Erythroblast (primary cell): ENCODE measurements around the gene UBA52.

ENCODE experiments used
- DNase-seq, 2 experiments: peaks; one replicate each; lab custom pipeline; 2025; lab: John Stamatoyannopoulos, UW
- GATA1 ChIP-seq: IDR thresholded peaks from 2 replicates; pipeline ENCODE4 v1.6.1; 2011; ENCODE audit warnings: low read depth, mild to moderate bottlenecking, control low read depth, low read length, moderate library complexity
- POLR2A ChIP-seq: IDR thresholded peaks from 2 replicates; pipeline ENCODE4 v1.6.1; 2011; ENCODE audit warnings: mild to moderate bottlenecking, low read length

UBA52 gene

DNA sequence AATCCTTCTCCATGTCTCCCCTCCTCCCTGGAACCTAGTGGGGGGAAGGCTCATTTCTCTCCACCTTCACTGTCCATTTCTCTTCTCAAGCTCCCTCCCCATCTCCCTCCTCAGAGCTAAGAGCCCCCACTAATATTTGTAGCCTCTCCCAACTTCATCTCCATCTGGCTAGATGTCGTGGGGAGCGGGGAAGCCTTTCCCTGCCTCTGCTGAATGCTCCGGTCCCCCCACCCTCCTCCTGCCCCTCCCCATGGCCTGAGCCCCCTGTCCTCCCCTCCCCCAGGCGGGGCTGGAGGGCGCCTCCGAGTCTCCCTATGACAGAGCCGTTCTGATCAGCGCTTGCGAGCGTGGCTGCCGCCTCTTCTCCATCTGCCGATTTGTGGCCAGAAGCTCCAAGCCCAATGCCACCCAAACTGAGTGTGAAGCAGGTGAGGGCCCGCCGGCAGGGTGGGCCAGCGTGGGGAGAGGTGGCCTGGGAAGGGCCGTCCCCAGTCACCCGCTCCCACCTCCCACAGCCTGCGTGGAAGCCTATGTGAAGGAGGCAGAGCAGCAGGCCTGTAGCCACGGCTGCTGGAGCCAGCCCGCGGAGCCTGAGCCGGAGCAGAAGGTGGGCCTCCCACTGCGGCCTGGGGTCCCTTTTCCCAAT is 42.1 kb downstream of the UBA52 start:
- TF ChIP-seq POLR2A (no peak), GATA1 (no peak)
- no peak for DNase-seq

DNA sequence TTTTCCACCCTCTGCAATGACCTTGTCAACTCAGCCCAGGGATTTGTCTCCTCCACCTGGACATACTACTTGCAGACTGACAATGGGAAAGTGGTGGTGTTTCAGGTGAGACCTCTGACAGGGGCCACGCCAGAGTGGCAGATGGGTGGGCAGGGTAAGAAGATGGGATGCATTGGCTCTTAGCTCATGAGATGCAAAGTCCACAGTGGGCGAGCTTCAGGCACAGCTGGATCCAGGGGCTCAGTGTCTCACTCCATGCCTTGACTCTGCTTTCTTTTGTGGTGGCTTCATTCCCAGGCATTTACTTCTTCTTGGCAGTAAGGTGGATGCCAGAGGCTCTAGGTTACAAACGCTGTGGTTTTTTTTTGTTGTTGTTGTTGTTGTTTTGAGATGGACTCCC is 44.4 kb downstream of the UBA52 start:
- no peak for DNase-seq
- TF ChIP-seq GATA1, result no peak
- TF ChIP-seq POLR2A, result no peak

DNA sequence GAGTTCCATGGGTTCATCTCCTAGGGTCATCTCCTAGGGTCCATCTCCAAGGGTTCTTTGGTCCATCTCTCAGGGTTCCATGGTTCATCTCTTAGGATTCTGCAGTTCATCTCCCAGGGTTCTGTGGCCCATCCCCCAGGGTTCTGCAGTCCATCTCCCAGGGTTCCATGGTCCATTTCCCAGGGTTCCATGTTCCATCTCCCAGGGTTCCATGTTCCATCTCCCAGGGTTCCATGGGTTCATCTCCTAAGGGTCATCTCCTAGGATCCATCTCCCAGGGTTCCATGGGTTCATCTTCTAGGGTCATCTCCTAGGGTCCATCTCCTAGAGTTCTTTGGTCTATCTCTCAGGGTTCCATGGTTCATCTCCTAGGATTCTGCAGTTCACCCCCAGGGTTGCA is 45.9 kb downstream of the UBA52 start:
- DNase-seq, result no peak
- TF ChIP-seq POLR2A (no peak), GATA1 (no peak)

DNA sequence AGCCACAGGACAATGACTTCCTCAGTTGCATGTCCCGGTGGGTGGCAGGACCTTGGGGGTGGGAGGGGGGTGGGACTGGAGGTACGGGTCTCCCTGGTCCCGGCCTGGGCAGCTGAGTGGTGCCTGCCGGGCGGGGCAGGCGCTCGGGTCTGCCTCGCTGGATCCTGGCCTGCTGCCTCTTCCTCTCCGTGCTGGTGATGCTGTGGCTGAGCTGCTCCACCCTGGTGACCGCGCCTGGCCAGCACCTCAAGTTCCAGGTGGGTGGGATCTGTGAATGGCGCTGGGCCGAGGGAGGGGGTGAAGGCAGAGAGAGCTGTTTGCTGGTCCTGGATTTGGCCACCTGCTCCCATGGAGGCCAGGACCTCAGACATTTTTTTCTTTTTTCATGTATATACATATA is 46.6 kb downstream of the UBA52 start:
- TF ChIP-seq POLR2A, result no peak
- TF ChIP-seq GATA1, result no peak
- DNase-seq, result no peak

DNA sequence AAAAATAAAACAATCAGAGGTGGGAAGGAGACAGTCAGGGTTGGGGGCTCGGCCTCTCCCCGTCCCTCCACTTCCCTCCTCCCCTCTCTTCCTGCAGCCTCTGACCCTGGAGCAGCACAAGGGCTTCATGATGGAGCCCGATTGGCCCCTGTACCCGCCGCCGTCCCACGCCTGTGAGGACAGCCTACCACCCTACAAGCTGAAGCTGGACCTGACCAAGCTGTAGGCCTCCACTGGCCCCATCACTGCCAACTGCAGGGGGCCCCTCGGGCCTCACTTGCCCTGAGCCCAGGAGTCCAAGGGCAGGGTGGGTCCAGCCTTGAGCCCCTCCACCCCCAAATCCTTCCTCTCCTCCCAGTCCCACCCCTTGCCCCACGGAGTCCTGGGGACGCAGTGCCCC is 48.7 kb downstream of the UBA52 start:
- no peak for DNase-seq

DNA sequence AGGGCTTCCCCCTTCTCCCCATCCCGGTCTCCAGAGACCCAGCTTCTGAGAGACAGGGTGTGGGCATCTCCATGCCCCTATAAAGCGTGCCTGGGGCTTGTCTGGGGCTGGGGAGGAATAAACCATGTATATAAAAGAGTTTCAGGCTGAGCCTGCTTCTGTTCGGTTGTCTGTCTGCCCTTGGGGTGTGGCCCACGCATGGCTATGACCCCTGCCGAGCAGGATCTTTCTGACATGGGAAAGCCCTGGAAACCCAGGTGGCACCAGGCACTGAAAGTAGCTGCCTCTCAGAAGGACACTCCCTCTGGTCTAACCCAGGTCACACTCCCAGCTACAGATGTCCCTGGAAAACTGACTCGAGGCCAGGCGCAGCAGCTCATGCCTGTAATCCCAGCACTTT is 49.2 kb downstream of the UBA52 start:
- no peak for DNase-seq
- TF ChIP-seq GATA1 (no peak), POLR2A (no peak)

More for the DNA sequence above, 48.7 kb downstream of the UBA52 start:
- TF ChIP-seq GATA1 (no peak), POLR2A (no peak)

GRCh38 chr19:18626906-18627305 is 55.2 kb downstream of the UBA52 start:
- TF ChIP-seq GATA1 (no peak), POLR2A (no peak)
- no peak for DNase-seq
